ENCODE measurements around the gene FEM1C. TPM values are rescaled to one million over a fixed set of nuclear protein-coding genes. Genes with fewer than 3 reads are reported as not detected.

Gene FEM1C
- total and polyA plus RNA-seq, 5 donors = 8.4 to 29.5 (median 20.7) TPM

- ATAC-seq = peak; percentile 38 to 69
- H3K27me3 ChIP-seq (ENCODE audit: control insufficient read depth, insufficient read depth) = no peaks in the 10 kb centered on the region
- no peak overlapping the region for H3K27ac ChIP-seq (ENCODE audit: low read length)
- intact Hi-C loops (cut with DNase I) = no loop called here
- H3K4me1 ChIP-seq (ENCODE audit: control insufficient read depth, insufficient read depth, low read length) = peaks cover 5% of the 10 kb centered on the region
- 61% methylated on average over 4 of the region's 4 CpGs for WGBS
- no peaks in the 10 kb centered on the region for H3K9me3 ChIP-seq (ENCODE audit: control insufficient read depth, low read length)
- H3K4me3 ChIP-seq (ENCODE audit: low read length) = no peak overlapping the region
- DNase-seq = peak in 1 of 3 donors; percentile 49
These were observed 13.9 kb upstream of the FEM1C start for GRCh38 chr5:115558388-115558956.

- no peak for DNase-seq
- no peak for ATAC-seq
- no peak overlapping the region for H3K4me3 ChIP-seq (ENCODE audit: low read length)
- no peaks in the 10 kb centered on the region for H3K9me3 ChIP-seq (ENCODE audit: control insufficient read depth, low read length)
- peak overlapping the region; percentile 34 for H3K27ac ChIP-seq (ENCODE audit: low read length)
- intact Hi-C loops (cut with DNase I) = no loop called here
- no peaks in the 10 kb centered on the region for H3K27me3 ChIP-seq (ENCODE audit: control insufficient read depth, insufficient read depth)
- WGBS = 63% methylated on average over 3 of the region's 3 CpGs
- peaks cover 5% of the 10 kb centered on the region for H3K4me1 ChIP-seq (ENCODE audit: control insufficient read depth, insufficient read depth, low read length)
These were observed 13.3 kb upstream of the FEM1C start for GRCh38 chr5:115557667-115558387.

GRCh38 chr5:115556276-115556675 lies 11.7 kb upstream of the FEM1C start:
- peaks cover 5% of the 10 kb centered on the region for H3K4me1 ChIP-seq (ENCODE audit: control insufficient read depth, insufficient read depth, low read length)
- H3K9me3 ChIP-seq (ENCODE audit: control insufficient read depth, low read length) = no peaks in the 10 kb centered on the region

GRCh38 chr5:115555084-115555633 lies 10.6 kb upstream of the FEM1C start:
- DNase-seq (no peak), ATAC-seq (no peak)
- intact Hi-C loops (cut with DNase I) = no loop called here
- H3K27me3 ChIP-seq (ENCODE audit: control insufficient read depth, insufficient read depth) = no peaks in the 10 kb centered on the region
- H3K9me3 ChIP-seq (ENCODE audit: control insufficient read depth, low read length) = no peaks in the 10 kb centered on the region
- 91% methylated on average over 4 of the region's 4 CpGs for WGBS
- H3K4me3 ChIP-seq (ENCODE audit: low read length) = no peak overlapping the region
- peaks cover 7% of the 10 kb centered on the region for H3K4me1 ChIP-seq (ENCODE audit: control insufficient read depth, insufficient read depth, low read length)
- no peak overlapping the region for H3K27ac ChIP-seq (ENCODE audit: low read length)

More at GRCh38 chr5:115556276-115556675, 11.7 kb upstream of the FEM1C start:
- ATAC-seq = no peak
- no peak for DNase-seq
- no peak overlapping the region for H3K27ac ChIP-seq (ENCODE audit: low read length)
- no peak overlapping the region for H3K4me3 ChIP-seq (ENCODE audit: low read length)
- no peaks in the 10 kb centered on the region for H3K27me3 ChIP-seq (ENCODE audit: control insufficient read depth, insufficient read depth)
- intact Hi-C loops (cut with DNase I) = no loop called here
- WGBS = 95% methylated on average over 2 of the region's 2 CpGs

GRCh38 chr5:115553082-115553481 lies 8.5 kb upstream of the FEM1C start:
- no peak for ATAC-seq
- peaks cover 7% of the 10 kb centered on the region for H3K4me1 ChIP-seq (ENCODE audit: control insufficient read depth, insufficient read depth, low read length)
- DNase-seq = no peak
- no peak overlapping the region for H3K4me3 ChIP-seq (ENCODE audit: low read length)
- H3K9me3 ChIP-seq (ENCODE audit: control insufficient read depth, low read length) = no peaks in the 10 kb centered on the region
- 96% methylated on average over 4 of the region's 4 CpGs for WGBS
- intact Hi-C loops (cut with DNase I) = no loop called here
- no peaks in the 10 kb centered on the region for H3K27me3 ChIP-seq (ENCODE audit: control insufficient read depth, insufficient read depth)
- no peak overlapping the region for H3K27ac ChIP-seq (ENCODE audit: low read length)

- peak; percentile 42 to 89 for ATAC-seq
- no peaks in the 10 kb centered on the region for H3K9me3 ChIP-seq (ENCODE audit: control insufficient read depth, low read length)
- WGBS = 62% methylated on average over 4 of the region's 4 CpGs
These were observed 6.8 kb upstream of the FEM1C start for GRCh38 chr5:115551415-115551814.

GRCh38 chr5:115549154-115549553 lies 4.6 kb upstream of the FEM1C start:
- intact Hi-C loops (cut with DNase I) = loop anchor here in 1 of 4 donors (10.0 kb wide), 1 partner anchor 124 kb away; no protein-coding TSS in a partner anchor

More at GRCh38 chr5:115551415-115551814, 6.8 kb upstream of the FEM1C start:
- DNase-seq = peak in 1 of 3 donors; percentile 18
- intact Hi-C loops (cut with DNase I) = no loop called here
- H3K4me3 ChIP-seq (ENCODE audit: low read length) = no peak overlapping the region
- no peak overlapping the region for H3K27ac ChIP-seq (ENCODE audit: low read length)
- H3K27me3 ChIP-seq (ENCODE audit: control insufficient read depth, insufficient read depth) = no peaks in the 10 kb centered on the region
- H3K4me1 ChIP-seq (ENCODE audit: control insufficient read depth, insufficient read depth, low read length) = peaks cover 1% of the 10 kb centered on the region

GRCh38 chr5:115548683-115549082 lies 4.1 kb upstream of the FEM1C start:
- Histone ChIP-seq H3K27ac (ENCODE audit: low read length) (no peak overlapping the region), H3K4me3 (ENCODE audit: low read length) (no peak overlapping the region), H3K4me1 (ENCODE audit: control insufficient read depth, insufficient read depth, low read length) (peaks cover 1% of the 10 kb centered on the region), H3K27me3 (ENCODE audit: control insufficient read depth, insufficient read depth) (no peaks in the 10 kb centered on the region), H3K9me3 (ENCODE audit: control insufficient read depth, low read length) (no peaks in the 10 kb centered on the region)
- intact Hi-C loops (cut with DNase I) = loop anchor here in 1 of 4 donors (10.0 kb wide), 1 partner anchor 124 kb away; no protein-coding TSS in a partner anchor
- DNase-seq (no peak), ATAC-seq (no peak)
- WGBS = 93% methylated on average over 4 of the region's 4 CpGs

More at GRCh38 chr5:115549154-115549553, 4.6 kb upstream of the FEM1C start:
- ATAC-seq (no peak), DNase-seq (no peak)
- Histone ChIP-seq H3K4me3 (ENCODE audit: low read length) (no peak overlapping the region), H3K4me1 (ENCODE audit: control insufficient read depth, insufficient read depth, low read length) (peaks cover 1% of the 10 kb centered on the region), H3K27ac (ENCODE audit: low read length) (no peak overlapping the region), H3K27me3 (ENCODE audit: control insufficient read depth, insufficient read depth) (no peaks in the 10 kb centered on the region), H3K9me3 (ENCODE audit: control insufficient read depth, low read length) (no peaks in the 10 kb centered on the region)
- WGBS = 74% methylated on average over 3 of the region's 3 CpGs

GRCh38 chr5:115545351-115545882 lies 842 bp upstream of the FEM1C start:
- H3K27me3 ChIP-seq (ENCODE audit: control insufficient read depth, insufficient read depth) = no peaks in the 10 kb centered on the region
- H3K9me3 ChIP-seq (ENCODE audit: control insufficient read depth, low read length) = no peaks in the 10 kb centered on the region
- H3K4me1 ChIP-seq (ENCODE audit: control insufficient read depth, insufficient read depth, low read length) = no peaks in the 10 kb centered on the region
- ATAC-seq (no peak), DNase-seq (no peak)
- no peak overlapping the region for H3K4me3 ChIP-seq (ENCODE audit: low read length)
- H3K27ac ChIP-seq (ENCODE audit: low read length) = peak overlapping the region; percentile 22
- 96% methylated on average over 9 of the region's 9 CpGs for WGBS
- intact Hi-C loops (cut with DNase I) = loop anchor here in 1 of 4 donors (10.0 kb wide), 1 partner anchor 121 kb away; no protein-coding TSS in a partner anchor

- no peaks in the 10 kb centered on the region for H3K9me3 ChIP-seq (ENCODE audit: control insufficient read depth, low read length)
- ATAC-seq (peak in 1 of 2 donors; percentile 57), DNase-seq (peak in 2 of 3 donors; percentile 71 to 81)
- intact Hi-C loops (cut with DNase I) = loop anchor here in 2 of 4 donors (5.0 to 10.0 kb wide), 3 partner anchors 117 to 167 kb away; no protein-coding TSS in a partner anchor
- peak overlapping the region; percentile 72 for H3K4me3 ChIP-seq (ENCODE audit: low read length)
- WGBS = under 1% methylated on average over 20 of the region's 20 CpGs
- H3K4me1 ChIP-seq (ENCODE audit: control insufficient read depth, insufficient read depth, low read length) = peaks cover 2% of the 10 kb centered on the region
- no peaks in the 10 kb centered on the region for H3K27me3 ChIP-seq (ENCODE audit: control insufficient read depth, insufficient read depth)
- peak overlapping the region; percentile 95 for H3K27ac ChIP-seq (ENCODE audit: low read length)
These were observed 536 bp downstream of the FEM1C start for GRCh38 chr5:115544043-115544435.
